ENCODE results near the gene KLRK1. TPM values are rescaled to one million over a fixed set of nuclear protein-coding genes. Genes with fewer than 3 reads are reported as not detected.
"Not testable (repeated sequence)": the region's sequence is repeated elsewhere in the genome, so short reads cannot be mapped to it uniquely, and the experiment has no call there.

Gene KLRK1
- total RNA-seq, 1 donor from 2014 or later: 12.8 TPM

DNA sequence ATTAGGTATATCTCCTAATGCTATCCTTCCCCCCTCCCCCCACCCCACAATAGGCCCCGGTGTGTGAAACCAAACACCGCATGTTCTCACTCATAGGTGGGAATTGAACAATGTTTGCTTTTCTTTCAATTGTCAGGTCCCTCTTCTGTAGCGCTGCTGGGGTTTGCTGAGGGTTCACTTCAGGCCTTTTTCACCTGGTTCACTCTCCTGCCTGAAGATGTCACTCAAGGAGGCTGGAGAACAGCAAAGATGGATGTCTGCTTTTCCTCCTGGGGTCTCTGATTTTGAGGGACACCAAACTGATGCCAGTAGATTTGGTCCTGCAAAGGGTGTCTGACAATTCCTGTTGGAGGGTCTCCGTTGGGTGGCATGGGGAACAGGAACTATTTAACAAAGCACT lies 35.8 kb downstream of the KLRK1 start:
- no peaks in the 10 kb centered on the region for H3K9me3 ChIP-seq
- H3K27ac ChIP-seq: no peak overlapping the region
- no peak for DNase-seq (ENCODE audit: extremely low spot score in 2 of 2)
- H3K4me1 ChIP-seq: no peaks in the 10 kb centered on the region
- TF ChIP-seq POLR2AphosphoS5 (IDR thresholded peaks at IDR 0.05; ENCODE audit: insufficient read depth in 1 of 2, low read depth in 1 of 2): no peak
- TF ChIP-seq, protein P1, sequence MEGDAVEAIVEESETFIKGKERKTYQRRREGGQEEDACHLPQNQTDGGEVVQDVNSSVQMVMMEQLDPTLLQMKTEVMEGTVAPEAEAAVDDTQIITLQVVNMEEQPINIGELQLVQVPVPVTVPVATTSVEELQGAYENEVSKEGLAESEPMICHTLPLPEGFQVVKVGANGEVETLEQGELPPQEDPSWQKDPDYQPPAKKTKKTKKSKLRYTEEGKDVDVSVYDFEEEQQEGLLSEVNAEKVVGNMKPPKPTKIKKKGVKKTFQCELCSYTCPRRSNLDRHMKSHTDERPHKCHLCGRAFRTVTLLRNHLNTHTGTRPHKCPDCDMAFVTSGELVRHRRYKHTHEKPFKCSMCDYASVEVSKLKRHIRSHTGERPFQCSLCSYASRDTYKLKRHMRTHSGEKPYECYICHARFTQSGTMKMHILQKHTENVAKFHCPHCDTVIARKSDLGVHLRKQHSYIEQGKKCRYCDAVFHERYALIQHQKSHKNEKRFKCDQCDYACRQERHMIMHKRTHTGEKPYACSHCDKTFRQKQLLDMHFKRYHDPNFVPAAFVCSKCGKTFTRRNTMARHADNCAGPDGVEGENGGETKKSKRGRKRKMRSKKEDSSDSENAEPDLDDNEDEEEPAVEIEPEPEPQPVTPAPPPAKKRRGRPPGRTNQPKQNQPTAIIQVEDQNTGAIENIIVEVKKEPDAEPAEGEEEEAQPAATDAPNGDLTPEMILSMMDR (IDR thresholded peaks at IDR 0.05): no peak
- TF ChIP-seq POLR2A (IDR thresholded peaks at IDR 0.05): no peak
- intact Hi-C loops (cut with DNase I): no loop called here
- H3K27me3 ChIP-seq: no peaks in the 10 kb centered on the region
- no peaks in the 10 kb centered on the region for H3K36me3 ChIP-seq
- H3K4me3 ChIP-seq: no peak overlapping the region

DNA sequence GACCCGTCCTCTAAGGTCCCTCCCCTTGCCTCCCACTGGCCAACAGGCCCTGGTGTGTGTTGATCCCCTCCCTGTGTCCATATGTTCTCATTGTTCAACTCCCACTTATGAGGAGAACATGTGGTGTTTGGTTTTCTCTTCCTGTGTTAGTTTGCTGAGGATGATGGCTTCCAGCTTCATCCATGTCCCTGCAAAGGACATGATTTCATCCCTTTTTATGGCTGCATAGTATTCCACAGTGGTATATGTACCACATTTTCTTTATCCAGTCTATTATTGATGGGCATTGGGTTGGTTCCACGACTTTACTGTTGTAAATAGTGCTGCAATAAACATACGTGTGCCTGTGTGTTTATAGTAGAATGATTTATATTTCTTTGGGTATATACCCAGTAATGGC lies 38.4 kb downstream of the KLRK1 start:
- H3K4me1 ChIP-seq; intact Hi-C loops (cut with DNase I); H3K4me3 ChIP-seq; H3K27me3 ChIP-seq; H3K27ac ChIP-seq; H3K9me3 ChIP-seq; DNase-seq (ENCODE audit: extremely low spot score in 2 of 2); H3K36me3 ChIP-seq: not testable (repeated sequence)

DNA sequence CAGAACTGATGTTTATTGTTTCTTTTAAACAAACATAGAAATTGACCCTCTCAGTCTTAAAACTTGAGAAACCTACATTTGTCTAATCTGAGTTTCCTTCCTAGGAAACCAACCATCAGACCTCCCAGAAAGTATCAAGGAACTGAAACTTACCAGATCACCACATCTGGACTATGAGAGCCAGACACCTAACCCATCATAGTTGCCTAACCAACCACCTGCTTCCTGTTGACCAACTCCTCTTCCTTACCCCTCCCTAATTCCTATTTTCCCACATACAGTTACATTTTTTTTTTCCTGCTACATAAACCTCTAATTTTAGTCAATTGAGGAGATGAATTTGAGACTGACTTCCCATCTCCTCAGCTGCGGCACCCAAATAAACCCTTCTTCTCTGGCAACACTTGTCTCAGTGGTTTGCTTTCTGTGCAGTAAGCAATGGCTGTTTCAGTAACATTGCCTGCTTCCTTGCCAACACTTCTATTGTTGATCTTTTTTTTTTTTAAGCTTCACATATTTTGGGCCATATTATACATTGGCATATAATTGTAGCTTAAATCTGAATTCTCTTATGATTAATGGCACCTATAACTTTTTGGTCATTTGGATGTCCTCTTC lies 47.8 kb downstream of the KLRK1 start:
- intact Hi-C loops (cut with DNase I): no loop called here

DNA sequence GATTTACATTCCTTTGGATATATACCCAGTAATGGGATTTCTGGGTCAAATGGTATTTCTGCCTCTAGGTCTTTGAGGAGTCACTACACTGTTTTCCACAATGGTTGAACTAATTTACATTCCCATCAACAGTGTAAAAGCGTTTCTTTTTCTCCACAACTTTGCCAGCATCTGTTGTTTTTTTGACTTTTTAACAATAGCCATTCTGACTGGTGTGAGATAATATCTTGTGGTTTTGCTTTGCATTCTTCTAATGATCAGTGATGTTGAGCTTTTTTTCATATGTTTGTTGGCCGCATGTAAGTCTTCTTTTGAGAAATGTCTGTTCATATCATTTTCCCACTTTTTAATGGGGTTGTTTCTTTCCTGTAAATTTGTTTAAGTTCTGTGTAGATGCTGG lies 48.9 kb downstream of the KLRK1 start:
- H3K9me3 ChIP-seq; H3K36me3 ChIP-seq; H3K27ac ChIP-seq; H3K4me3 ChIP-seq; H3K27me3 ChIP-seq; DNase-seq (ENCODE audit: extremely low spot score in 2 of 2); H3K4me1 ChIP-seq; intact Hi-C loops (cut with DNase I): not testable (repeated sequence)

More for the DNA sequence above, 47.8 kb downstream of the KLRK1 start:
- no peak overlapping the region for H3K27ac ChIP-seq
- DNase-seq (ENCODE audit: extremely low spot score in 2 of 2): no peak
- H3K4me3 ChIP-seq: no peak overlapping the region
- H3K9me3 ChIP-seq: no peaks in the 10 kb centered on the region
- H3K4me1 ChIP-seq: no peaks in the 10 kb centered on the region
- TF ChIP-seq, protein P1 (IDR thresholded peaks at IDR 0.05): no peak
- TF ChIP-seq POLR2A (IDR thresholded peaks at IDR 0.05) (no peak), POLR2AphosphoS5 (IDR thresholded peaks at IDR 0.05; ENCODE audit: insufficient read depth in 1 of 2, low read depth in 1 of 2) (no peak)
- no peaks in the 10 kb centered on the region for H3K27me3 ChIP-seq
- H3K36me3 ChIP-seq: no peaks in the 10 kb centered on the region

DNA sequence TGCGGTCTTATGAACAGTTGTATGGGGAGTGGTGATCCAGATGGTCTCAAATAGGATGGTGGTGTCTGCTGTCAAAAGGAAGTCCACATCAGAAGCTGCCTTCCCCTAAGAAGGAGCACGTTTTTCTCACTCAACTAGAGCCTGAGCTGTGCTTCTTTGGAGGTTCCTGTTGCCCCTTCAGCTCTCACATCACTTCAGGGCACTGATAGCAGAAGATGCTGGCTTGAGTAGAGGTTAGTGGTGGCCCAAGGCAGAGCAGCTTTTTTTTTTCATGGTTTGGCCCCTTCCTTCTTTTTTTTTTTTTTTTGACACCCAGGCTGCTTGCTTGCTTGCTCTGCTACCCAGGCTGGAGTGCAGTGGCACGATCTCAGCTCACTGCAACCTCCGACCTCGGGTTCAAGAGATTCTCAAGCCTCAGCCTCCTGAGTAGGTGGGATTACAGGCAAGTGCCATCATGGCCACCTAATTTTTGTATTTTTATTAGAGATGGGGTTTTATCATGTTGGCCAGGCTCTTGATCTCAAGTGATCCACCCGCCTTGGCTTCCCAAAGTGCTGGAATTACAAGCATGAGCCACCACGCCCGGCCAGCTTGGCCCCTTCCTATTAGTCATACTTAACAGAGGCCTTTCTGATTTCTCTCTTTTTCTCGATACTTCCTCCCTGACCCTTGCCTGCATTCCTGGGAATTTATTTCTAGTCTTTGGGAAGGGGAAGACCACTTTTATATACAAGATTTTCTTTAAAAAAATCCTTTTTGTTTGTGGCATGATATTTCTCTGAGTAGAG lies 50.6 kb downstream of the KLRK1 start:
- Histone ChIP-seq H3K4me1 (no peaks in the 10 kb centered on the region), H3K27me3 (no peaks in the 10 kb centered on the region), H3K27ac (no peak overlapping the region), H3K36me3 (no peaks in the 10 kb centered on the region), H3K9me3 (no peaks in the 10 kb centered on the region), H3K4me3 (no peak overlapping the region)
- TF ChIP-seq POLR2AphosphoS5 (IDR thresholded peaks at IDR 0.05; ENCODE audit: insufficient read depth in 1 of 2, low read depth in 1 of 2) (no peak), POLR2A (IDR thresholded peaks at IDR 0.05) (no peak)
- TF ChIP-seq, protein P1 (IDR thresholded peaks at IDR 0.05): no peak
- no peak for DNase-seq (ENCODE audit: extremely low spot score in 2 of 2)
- intact Hi-C loops (cut with DNase I): no loop called here

DNA sequence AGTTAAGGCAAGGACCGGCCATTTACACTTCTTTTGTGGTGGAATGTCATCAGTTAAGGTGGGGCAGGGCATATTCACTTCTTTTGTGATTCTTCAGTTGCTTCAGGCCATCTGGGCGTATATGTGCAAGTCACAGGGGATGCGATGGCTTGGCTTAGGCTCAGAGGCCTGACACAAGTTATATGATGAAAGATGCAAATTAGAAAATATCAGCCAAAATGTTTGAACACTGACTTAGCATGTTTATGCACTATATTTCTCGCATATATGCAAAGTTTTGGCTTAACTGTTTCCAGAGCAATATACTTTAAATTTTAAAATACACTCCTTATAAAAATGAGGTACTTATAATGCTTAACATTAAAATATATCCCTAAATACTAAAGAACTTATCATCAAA lies 51.4 kb downstream of the KLRK1 start:
- H3K27ac ChIP-seq; H3K27me3 ChIP-seq; H3K36me3 ChIP-seq; H3K4me1 ChIP-seq; H3K4me3 ChIP-seq; H3K9me3 ChIP-seq; intact Hi-C loops (cut with DNase I); DNase-seq (ENCODE audit: extremely low spot score in 2 of 2): not testable (repeated sequence)

DNA sequence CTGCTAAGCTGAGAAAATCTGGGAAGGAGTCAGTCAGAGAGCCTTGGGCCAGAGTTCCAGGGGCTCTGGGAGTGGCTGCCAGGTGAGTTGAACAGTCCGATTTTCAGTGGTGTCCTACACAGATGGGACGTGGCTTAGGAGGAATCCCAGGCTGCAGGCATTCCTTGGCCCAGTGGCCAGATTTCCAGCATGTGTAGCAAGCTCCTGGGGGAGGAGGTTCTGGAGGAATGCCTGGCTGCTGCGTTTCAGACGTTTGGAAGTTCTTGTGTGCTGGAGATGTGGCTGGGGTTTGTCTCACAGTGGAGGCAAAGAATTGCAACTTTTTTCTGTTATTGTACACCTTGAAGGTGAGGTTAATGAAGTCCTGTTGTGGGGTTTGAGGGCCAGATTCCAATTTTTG lies 53.6 kb downstream of the KLRK1 start:
- H3K4me3 ChIP-seq; H3K36me3 ChIP-seq; H3K9me3 ChIP-seq; intact Hi-C loops (cut with DNase I); DNase-seq (ENCODE audit: extremely low spot score in 2 of 2); H3K4me1 ChIP-seq; H3K27ac ChIP-seq; H3K27me3 ChIP-seq: not testable (repeated sequence)

Measured in vagina (tissue), 2 donors.